ENCODE measurements around the gene TNKS1BP1.
"Not testable (repeated sequence)": the region's sequence is repeated elsewhere in the genome, so short reads cannot be mapped to it uniquely, and the experiment has no call there.

Gene TNKS1BP1, protein sequence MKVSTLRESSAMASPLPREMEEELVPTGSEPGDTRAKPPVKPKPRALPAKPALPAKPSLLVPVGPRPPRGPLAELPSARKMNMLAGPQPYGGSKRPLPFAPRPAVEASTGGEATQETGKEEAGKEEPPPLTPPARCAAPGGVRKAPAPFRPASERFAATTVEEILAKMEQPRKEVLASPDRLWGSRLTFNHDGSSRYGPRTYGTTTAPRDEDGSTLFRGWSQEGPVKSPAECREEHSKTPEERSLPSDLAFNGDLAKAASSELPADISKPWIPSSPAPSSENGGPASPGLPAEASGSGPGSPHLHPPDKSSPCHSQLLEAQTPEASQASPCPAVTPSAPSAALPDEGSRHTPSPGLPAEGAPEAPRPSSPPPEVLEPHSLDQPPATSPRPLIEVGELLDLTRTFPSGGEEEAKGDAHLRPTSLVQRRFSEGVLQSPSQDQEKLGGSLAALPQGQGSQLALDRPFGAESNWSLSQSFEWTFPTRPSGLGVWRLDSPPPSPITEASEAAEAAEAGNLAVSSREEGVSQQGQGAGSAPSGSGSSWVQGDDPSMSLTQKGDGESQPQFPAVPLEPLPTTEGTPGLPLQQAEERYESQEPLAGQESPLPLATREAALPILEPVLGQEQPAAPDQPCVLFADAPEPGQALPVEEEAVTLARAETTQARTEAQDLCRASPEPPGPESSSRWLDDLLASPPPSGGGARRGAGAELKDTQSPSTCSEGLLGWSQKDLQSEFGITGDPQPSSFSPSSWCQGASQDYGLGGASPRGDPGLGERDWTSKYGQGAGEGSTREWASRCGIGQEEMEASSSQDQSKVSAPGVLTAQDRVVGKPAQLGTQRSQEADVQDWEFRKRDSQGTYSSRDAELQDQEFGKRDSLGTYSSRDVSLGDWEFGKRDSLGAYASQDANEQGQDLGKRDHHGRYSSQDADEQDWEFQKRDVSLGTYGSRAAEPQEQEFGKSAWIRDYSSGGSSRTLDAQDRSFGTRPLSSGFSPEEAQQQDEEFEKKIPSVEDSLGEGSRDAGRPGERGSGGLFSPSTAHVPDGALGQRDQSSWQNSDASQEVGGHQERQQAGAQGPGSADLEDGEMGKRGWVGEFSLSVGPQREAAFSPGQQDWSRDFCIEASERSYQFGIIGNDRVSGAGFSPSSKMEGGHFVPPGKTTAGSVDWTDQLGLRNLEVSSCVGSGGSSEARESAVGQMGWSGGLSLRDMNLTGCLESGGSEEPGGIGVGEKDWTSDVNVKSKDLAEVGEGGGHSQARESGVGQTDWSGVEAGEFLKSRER (N-terminal part only)

GRCh38 chr11:57324886-57325734 is at the start of gene TNKS1BP1:
Gene TNKS1BP1 (minus strand): TSS chr11:57324952. CDS start chr11:57321885, 3,067 bp downstream.
- peak; percentile 99 for DNase-seq

GRCh38 chr11:57373146-57373545 is 48.4 kb upstream of the TNKS1BP1 start:
- no peak for DNase-seq

DNA sequence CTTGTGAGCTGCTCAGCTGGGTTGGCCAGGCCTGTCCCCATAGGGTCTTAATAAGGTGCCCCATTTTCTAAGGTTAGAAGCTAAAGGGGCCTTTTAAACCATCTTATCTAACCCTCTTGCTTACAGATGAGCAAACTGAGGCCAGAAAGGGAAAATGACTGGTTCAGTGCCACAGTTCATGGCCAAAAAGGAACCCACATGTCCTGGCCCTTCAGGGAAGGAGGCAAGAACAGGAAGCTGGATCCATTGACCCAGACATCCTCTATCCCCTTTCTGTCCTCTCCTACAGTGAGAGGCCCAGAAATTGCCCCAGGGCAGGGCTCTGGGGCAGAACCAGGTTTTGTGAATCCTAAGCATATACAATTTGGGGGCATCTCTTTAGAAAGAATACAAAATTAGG is 46.2 kb upstream of the TNKS1BP1 start:
- DNase-seq = no peak

GRCh38 chr11:57370251-57370650 is 45.5 kb upstream of the TNKS1BP1 start:
- no peak for DNase-seq

DNA sequence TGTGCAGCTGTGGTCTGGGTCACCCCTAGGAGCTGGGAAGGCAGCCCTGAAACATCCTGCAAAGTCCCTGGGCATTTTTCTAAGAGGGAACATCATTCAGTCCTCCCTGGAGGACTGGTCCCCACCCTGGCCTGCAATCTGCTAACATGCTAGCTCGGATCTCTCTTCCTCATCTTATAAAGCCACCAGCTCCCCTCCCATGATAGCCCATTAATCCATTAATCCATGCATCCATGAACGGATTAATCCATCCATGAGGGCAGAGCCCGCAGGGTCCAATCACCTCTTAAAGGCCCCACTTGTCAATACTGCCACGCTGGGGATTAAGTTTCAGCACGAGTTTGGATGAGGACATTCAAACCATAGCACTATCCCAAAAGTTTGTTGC is 44.1 kb upstream of the TNKS1BP1 start:
- DNase-seq = no peak

DNA sequence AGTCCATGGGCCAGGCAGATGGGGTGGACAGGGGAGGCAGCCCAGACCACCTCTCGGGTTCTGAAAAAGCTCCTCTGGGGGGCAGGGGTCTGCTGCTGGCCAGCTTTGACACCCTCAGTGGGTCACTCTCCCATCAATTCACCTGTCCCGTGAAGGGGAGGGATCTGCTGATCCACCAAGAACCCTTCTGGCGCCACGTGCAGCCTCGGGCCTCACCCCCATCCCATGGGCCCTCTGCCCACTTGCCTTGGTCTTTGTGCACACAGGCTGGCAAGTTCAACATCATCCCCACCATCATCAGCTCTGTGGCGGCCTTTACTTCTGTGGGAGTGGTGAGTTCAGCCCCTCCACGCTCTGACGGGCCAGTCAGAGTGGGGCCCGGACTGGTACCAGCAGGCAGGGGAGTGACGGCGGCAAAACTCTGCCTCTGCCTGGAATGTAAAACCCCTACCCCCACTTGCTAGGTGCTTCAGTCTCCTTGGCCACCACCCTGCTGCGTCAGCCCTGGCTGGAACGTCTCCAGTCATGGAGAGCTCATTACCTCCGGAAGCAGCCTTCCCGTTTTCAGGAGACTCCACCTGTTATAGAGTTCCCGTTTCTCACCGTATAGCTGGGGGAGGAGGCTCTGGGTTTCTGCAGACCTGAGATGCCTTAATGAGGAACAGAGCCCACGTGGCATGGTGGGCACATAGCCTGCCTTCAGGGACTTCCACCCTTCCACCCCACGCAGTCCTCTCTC is 43.5 kb upstream of the TNKS1BP1 start:
- DNase-seq = no peak

DNA sequence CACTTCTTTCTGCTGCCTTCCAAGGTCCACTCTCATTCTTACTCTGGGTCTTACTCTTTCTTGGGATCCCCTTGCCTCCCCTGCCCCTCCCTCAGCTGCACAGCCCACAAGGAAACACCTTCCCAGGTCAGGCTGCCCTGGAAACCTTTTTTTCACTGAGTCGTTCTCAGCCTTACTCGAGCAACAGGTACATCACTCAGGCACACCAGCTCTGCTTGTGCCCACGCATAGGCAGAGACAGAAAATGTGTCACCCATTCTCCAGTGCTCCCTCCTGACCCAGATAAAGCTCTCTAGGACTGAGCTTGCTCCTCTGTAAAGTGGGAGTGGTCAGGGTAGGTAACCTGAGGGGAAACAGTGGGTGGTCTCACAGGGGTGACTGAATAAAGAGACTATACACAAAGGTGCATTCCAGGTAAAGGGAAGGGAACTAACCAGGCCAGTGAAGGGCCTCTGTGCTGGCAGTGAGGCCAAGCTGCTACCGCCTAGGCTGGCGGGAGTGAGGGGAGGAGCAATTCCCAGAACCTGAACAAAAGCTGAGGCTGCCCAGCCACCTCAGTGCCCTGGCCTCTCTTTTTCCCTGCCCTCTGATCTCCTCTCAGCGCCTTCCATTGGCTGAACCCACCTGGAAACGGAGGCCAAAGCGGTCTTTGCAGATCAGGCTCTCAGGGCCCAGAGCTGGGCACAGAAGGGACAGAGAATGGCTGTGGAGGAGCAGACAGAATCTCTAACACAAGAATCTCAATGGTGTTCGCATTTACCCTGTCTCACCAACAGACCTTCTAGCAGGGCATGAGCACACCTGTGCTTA is 40.3 kb upstream of the TNKS1BP1 start:
- DNase-seq = no peak

- no peak for DNase-seq
Observed at GRCh38 chr11:57363131-57364080, 38.7 kb upstream of the TNKS1BP1 start.

GRCh38 chr11:57361926-57362325 is 37.2 kb upstream of the TNKS1BP1 start:
- DNase-seq = no peak

DNA sequence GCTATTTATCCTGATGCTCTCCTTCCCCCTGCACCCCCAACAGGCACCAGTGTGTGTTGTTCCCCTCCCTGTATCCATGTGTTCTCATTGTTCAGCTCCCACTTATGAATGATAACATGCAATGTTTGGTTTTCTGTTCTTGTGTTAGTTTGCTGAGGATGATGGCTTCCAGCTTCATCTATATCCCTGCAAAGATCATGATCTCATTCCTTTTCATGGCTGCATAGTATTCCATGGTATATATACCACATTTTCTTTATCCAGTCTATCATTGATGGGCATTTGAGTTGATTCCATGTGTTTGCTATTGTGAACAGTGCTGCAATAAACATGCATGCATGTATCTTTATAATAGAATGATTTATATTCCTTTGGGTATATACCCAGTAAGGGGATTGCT is 36.7 kb upstream of the TNKS1BP1 start:
- not testable (repeated sequence) for DNase-seq

GRCh38 chr11:57360991-57361390 is 36.2 kb upstream of the TNKS1BP1 start:
- DNase-seq = no peak

- no peak for DNase-seq
Observed at GRCh38 chr11:57359896-57360690, 35.3 kb upstream of the TNKS1BP1 start.

GRCh38 chr11:57359396-57359795 is 34.6 kb upstream of the TNKS1BP1 start:
- DNase-seq = no peak

GRCh38 chr11:57358991-57359390 is 34.2 kb upstream of the TNKS1BP1 start:
- DNase-seq = no peak

DNA sequence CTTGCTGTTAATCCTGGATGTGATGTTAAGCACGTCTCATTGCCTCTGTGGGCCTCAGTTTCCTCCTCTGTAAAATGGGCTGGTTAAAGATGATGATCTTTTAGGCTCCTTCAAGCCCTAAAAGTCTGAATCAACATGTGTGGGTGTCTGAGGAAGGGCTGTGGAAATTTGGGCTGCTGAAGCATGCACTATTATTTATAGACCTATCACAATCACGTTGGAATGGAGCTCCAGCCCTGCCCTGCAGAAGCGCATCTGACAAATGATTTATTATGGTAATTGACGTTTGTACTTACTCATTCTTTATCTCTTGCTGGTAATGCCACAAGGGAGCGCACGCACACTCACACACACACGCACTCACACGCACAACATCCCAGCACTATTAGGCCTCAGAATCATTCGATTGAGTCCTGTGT is 33.8 kb upstream of the TNKS1BP1 start:
- DNase-seq = no peak

- DNase-seq = no peak
Observed at GRCh38 chr11:57357856-57358255, 33.1 kb upstream of the TNKS1BP1 start.

GRCh38 chr11:57357310-57357709 is 32.6 kb upstream of the TNKS1BP1 start:
- DNase-seq = no peak

GRCh38 chr11:57356268-57356667 is 31.5 kb upstream of the TNKS1BP1 start:
- DNase-seq = no peak
